D721Med (cell line): Measurements from ENCODE around the gene FBN2.

Source experiments
- DNase-seq: peaks from one replicate; pipeline ENCODE4 v3.0.0; 2011; ENCODE audit warnings: low spot score; ENCODE audit not compliant: insufficient read length
- FAIRE-seq: peaks from 2 replicates; lab custom pipeline; 2011; peaks lifted over from hg19 to GRCh38; lab: Jason Lieb, UNC
- TF ChIP-seq, protein P1 (sequence below): IDR thresholded peaks from 2 replicates; pipeline ENCODE4 v1.5.1; 2012; ENCODE audit warnings: mild to moderate bottlenecking, control low read depth; ENCODE audit not compliant: insufficient read depth; ENCODE audit errors: missing control alignments

The FBN2 gene

DNA sequence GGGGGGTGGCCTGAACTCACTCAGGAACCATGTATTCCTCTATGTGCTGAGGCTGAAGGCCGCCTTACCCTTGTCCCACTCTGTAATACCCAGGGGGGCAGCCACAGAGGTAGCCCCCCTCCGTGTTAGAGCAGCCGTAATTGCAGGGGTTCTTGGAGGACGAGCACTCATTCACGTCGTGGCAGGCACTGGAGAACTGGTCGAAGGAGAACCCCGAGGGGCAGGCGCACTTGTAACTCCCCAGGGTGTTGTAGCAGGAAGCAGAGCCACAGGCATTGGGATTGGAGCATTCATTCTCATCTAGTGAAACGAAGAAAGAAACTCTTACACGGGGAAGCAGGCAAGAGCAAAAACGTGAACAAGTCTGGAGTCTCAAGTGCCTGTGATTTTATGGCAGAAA is 274.7 kb downstream of the FBN2 start:
- DNase-seq (no peak), FAIRE-seq (no peak)
- TF ChIP-seq, protein P1, sequence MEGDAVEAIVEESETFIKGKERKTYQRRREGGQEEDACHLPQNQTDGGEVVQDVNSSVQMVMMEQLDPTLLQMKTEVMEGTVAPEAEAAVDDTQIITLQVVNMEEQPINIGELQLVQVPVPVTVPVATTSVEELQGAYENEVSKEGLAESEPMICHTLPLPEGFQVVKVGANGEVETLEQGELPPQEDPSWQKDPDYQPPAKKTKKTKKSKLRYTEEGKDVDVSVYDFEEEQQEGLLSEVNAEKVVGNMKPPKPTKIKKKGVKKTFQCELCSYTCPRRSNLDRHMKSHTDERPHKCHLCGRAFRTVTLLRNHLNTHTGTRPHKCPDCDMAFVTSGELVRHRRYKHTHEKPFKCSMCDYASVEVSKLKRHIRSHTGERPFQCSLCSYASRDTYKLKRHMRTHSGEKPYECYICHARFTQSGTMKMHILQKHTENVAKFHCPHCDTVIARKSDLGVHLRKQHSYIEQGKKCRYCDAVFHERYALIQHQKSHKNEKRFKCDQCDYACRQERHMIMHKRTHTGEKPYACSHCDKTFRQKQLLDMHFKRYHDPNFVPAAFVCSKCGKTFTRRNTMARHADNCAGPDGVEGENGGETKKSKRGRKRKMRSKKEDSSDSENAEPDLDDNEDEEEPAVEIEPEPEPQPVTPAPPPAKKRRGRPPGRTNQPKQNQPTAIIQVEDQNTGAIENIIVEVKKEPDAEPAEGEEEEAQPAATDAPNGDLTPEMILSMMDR: no peak

DNA sequence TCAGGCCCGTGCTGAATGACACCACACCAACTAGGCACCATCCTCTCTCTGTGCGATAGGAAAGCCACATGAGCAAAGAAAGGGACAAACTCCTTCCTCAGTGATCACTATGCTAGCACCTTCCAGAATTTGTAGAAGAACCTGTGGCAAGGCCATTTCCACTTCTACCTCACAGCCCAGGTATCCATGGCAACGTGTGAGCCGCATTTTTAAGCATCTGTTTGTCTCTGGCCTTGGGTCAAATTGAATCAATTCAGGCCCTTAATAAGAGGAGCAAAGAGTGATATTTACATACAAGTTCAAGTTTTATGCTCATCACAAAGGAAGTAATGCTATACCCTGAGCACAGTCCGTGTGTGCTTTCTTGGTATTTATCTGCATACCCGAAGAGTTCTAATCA is 275.1 kb downstream of the FBN2 start:
- TF ChIP-seq, protein P1: no peak
- FAIRE-seq: no peak
- no peak for DNase-seq

DNA sequence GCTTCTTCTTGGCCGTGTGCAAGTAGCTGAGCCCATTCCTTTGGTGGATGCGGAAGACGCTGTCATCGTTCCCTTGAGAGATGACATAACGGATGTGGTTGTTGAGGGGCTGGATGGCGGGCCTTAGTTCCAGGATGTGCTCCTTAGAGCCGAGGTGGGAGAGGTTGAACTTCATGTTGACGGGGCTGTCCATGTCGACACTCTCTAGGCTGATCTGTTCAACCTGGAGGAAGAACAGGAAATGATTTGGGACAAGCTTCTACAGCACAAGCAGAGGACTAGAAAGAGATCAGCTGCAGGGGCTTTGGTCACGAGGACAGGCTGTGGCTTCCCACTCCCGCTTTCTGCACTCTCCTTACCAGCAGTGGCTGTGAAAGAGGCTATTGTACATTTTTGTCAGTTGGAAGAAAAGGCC is 278.4 kb downstream of the FBN2 start:
- TF ChIP-seq, protein P1: no peak
- no peak for FAIRE-seq
- DNase-seq: no peak

DNA sequence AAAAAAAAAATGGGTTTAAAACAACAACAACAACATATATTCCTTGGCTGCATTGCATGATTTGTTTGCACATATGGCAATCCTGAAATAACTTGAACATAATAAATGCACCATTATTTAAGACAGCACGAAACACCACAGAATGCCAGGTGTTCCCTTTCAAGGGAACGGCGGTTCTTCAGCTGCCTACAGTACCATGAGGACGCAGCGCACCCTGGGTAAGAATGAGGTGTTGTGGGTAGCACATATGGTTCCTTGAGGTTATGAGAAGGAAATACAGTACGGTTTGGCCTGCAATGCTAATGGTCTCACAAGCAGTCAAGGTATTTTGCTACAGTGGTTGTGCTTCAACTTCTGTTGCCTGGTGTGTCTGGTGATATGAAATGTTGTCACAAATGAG is 279.7 kb downstream of the FBN2 start:
- FAIRE-seq (no peak), DNase-seq (no peak)
- TF ChIP-seq, protein P1: no peak

DNA sequence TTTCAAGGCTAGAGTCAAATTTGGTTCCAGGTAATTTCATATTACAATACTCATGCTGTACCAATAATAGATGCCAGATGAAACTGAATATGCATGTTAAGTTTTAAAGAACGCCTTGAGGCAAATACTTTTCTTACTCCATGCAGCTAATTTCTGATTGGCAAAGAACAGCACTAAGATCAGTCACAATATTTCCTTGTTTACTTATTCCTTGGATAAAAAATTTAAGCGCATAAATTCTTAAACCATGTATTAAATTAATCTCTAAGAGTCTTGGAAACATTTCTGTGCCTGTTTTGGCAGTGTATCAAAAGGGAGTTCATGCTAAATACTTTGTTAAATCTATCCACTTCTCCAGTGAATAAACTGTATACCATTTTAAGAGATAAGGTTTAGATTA is 281.0 kb downstream of the FBN2 start:
- FAIRE-seq (no peak), DNase-seq (no peak)
- TF ChIP-seq, protein P1: no peak

DNA sequence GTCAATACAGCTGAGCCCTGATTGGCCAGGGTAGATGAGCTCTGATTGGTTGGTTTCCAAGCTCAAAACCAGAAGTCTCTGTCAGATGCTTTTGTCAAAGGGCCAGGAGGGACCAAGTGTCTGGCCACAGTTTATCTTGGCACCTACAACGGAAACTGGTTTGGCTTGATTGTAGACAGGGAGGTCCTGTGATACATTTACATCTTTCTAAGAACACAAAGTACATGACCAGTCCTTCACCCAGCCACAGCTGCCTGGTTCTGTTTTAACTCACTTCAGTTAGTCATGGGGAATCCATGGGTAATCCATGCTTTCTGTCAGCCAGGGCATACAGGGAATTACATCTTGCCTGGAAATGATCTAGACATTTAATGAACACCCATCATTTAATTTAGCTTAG is 283.3 kb downstream of the FBN2 start:
- FAIRE-seq (no peak), DNase-seq (no peak)
- TF ChIP-seq, protein P1: no peak

DNA sequence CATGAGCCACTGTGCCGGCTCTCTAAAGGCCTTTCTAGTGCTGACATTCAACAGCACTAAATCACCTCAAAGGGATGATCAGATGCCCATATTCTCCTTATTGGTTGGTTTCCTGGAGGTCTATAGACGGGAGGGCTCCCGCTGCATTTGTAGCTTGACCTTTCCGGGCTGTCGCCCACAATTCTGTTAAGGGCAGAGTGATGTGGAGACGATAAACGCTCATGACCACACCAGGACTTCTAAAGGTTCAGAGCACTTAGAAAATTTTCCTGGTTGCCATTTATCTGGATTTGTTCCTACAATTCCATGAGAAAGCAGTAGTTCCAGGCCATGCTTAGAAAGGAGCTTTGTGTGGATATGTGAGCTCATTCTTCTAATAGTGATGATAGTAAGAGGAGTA is 284.2 kb downstream of the FBN2 start:
- TF ChIP-seq, protein P1: no peak
- no peak for DNase-seq
- no peak for FAIRE-seq
